ENCODE results near the gene ANKDD1A. TPM values are rescaled to one million over a fixed set of nuclear protein-coding genes. Genes with fewer than 3 reads are reported as not detected.
A peak's percentile ranks its signal among the peaks of the same experiment; 100 is the strongest.

Gene ANKDD1A
- total RNA-seq, 1 donor = 6.2 TPM

DNA sequence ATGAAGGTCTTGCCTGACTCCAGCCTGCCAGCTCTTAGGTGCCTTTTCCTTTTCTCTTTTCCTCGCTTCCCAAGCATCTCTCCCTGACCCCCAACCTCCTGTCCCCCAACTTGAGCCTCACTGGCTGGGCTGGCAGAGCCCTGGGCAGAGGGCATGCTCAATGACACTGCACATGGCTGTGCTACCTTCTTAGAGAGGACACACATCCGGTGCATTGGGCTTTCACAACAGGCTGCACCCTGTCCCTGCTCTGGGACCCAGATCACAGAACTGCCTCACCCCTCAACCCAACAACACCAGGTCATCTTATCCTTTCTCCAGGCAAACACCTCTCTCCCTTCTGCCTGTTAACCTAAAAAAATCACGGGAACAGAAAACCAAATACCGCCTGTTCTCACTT, 7.5 kb upstream of the ANKDD1A start:
- H3K4me1 ChIP-seq (ENCODE audit: insufficient read depth, low read length) = peaks cover 8% of the 10 kb centered on the region
- H2AFZ ChIP-seq (ENCODE audit: low read length) = no peak overlapping the region
- no peak overlapping the region for H3K4me2 ChIP-seq (ENCODE audit: insufficient read depth, low read length)
- DNase-seq (ENCODE audit: insufficient read length, low spot score, missing footprints) = no peak
- TF ChIP-seq CTCF (IDR thresholded peaks at IDR 0.05; ENCODE audit: extremely low read depth, low read depth, low read length) = no peak
- no peaks in the 10 kb centered on the region for H3K36me3 ChIP-seq (ENCODE audit: insufficient read depth, low read length)
- no peak overlapping the region for H3K27ac ChIP-seq (ENCODE audit: low read depth, low read length)
- H3K4me3 ChIP-seq (ENCODE audit: insufficient read depth, low read length) = no peak overlapping the region
- no peaks in the 10 kb centered on the region for H3K27me3 ChIP-seq (ENCODE audit: insufficient read depth, low read length)
- H3K9me3 ChIP-seq (ENCODE audit: low read depth, low read length) = peaks cover 5% of the 10 kb centered on the region
- no peaks in the 10 kb centered on the region for H3K79me2 ChIP-seq (ENCODE audit: insufficient read depth, low read length)
- no peaks in the 10 kb centered on the region for H4K20me1 ChIP-seq (ENCODE audit: insufficient read depth, low read length)

GRCh38 chr15:64905119-64905831, 6.4 kb upstream of the ANKDD1A start:
- peak overlapping the region; percentile 98 for H3K4me2 ChIP-seq (ENCODE audit: insufficient read depth, low read length)
- peaks cover 8% of the 10 kb centered on the region for H3K4me1 ChIP-seq (ENCODE audit: insufficient read depth, low read length)
- no peaks in the 10 kb centered on the region for H3K79me2 ChIP-seq (ENCODE audit: insufficient read depth, low read length)
- peak overlapping the region; percentile 85 for H3K4me3 ChIP-seq (ENCODE audit: insufficient read depth, low read length)
- H4K20me1 ChIP-seq (ENCODE audit: insufficient read depth, low read length) = no peaks in the 10 kb centered on the region
- H3K9me3 ChIP-seq (ENCODE audit: low read depth, low read length) = peaks cover 5% of the 10 kb centered on the region
- peak overlapping the region; percentile 100 for H2AFZ ChIP-seq (ENCODE audit: low read length)
- H3K27ac ChIP-seq (ENCODE audit: low read depth, low read length) = peak overlapping the region; percentile 65
- DNase-seq (ENCODE audit: insufficient read length, low spot score, missing footprints) = peak; percentile 97
- TF ChIP-seq CTCF (IDR thresholded peaks at IDR 0.05; ENCODE audit: extremely low read depth, low read depth, low read length) = peak; percentile 87
- H3K36me3 ChIP-seq (ENCODE audit: insufficient read depth, low read length) = no peaks in the 10 kb centered on the region
- H3K27me3 ChIP-seq (ENCODE audit: insufficient read depth, low read length) = no peaks in the 10 kb centered on the region

- Histone ChIP-seq H2AFZ (ENCODE audit: low read length) (peak overlapping the region; percentile 100), H3K27me3 (ENCODE audit: insufficient read depth, low read length) (no peaks in the 10 kb centered on the region), H3K79me2 (ENCODE audit: insufficient read depth, low read length) (no peaks in the 10 kb centered on the region), H3K4me1 (ENCODE audit: insufficient read depth, low read length) (peaks cover 8% of the 10 kb centered on the region), H3K4me2 (ENCODE audit: insufficient read depth, low read length) (peak overlapping the region; percentile 98), H4K20me1 (ENCODE audit: insufficient read depth, low read length) (no peaks in the 10 kb centered on the region), H3K36me3 (ENCODE audit: insufficient read depth, low read length) (no peaks in the 10 kb centered on the region), H3K4me3 (ENCODE audit: insufficient read depth, low read length) (no peak overlapping the region), H3K9me3 (ENCODE audit: low read depth, low read length) (peaks cover 2% of the 10 kb centered on the region), H3K27ac (ENCODE audit: low read depth, low read length) (no peak overlapping the region)
- no peak for DNase-seq (ENCODE audit: insufficient read length, low spot score, missing footprints)
- TF ChIP-seq CTCF (IDR thresholded peaks at IDR 0.05; ENCODE audit: extremely low read depth, low read depth, low read length) = no peak
Measured at GRCh38 chr15:64905941-64906340, 5.8 kb upstream of the ANKDD1A start.

- no peaks in the 10 kb centered on the region for H3K36me3 ChIP-seq (ENCODE audit: insufficient read depth, low read length)
- no peak overlapping the region for H3K4me3 ChIP-seq (ENCODE audit: insufficient read depth, low read length)
- no peak overlapping the region for H3K27ac ChIP-seq (ENCODE audit: low read depth, low read length)
- TF ChIP-seq CTCF (IDR thresholded peaks at IDR 0.05; ENCODE audit: extremely low read depth, low read depth, low read length) = no peak
- H3K4me1 ChIP-seq (ENCODE audit: insufficient read depth, low read length) = peaks cover 11% of the 10 kb centered on the region
- H2AFZ ChIP-seq (ENCODE audit: low read length) = no peak overlapping the region
- DNase-seq (ENCODE audit: insufficient read length, low spot score, missing footprints) = no peak
- no peaks in the 10 kb centered on the region for H3K9me3 ChIP-seq (ENCODE audit: low read depth, low read length)
- no peaks in the 10 kb centered on the region for H3K27me3 ChIP-seq (ENCODE audit: insufficient read depth, low read length)
- no peaks in the 10 kb centered on the region for H4K20me1 ChIP-seq (ENCODE audit: insufficient read depth, low read length)
- no peaks in the 10 kb centered on the region for H3K79me2 ChIP-seq (ENCODE audit: insufficient read depth, low read length)
- H3K4me2 ChIP-seq (ENCODE audit: insufficient read depth, low read length) = no peak overlapping the region
Measured at GRCh38 chr15:64906402-64906801, 5.3 kb upstream of the ANKDD1A start.

Data from osteoblast (primary cell).